GM21619 (cell line): ENCODE measurements around the gene KLHL2.

ENCODE experiments used
- ATAC-seq: cut with Tn5 transposase; IDR thresholded peaks from one replicate; pipeline ENCODE4 v1.9.1; 2021; ENCODE audit not compliant: unreplicated experiment

KLHL2 gene

GRCh38 chr4:165360985-165361670 lies 153.8 kb downstream of the KLHL2 start:
- ATAC-seq: no peak

GRCh38 chr4:165361810-165362209 lies 154.4 kb downstream of the KLHL2 start:
- no peak for ATAC-seq

- ATAC-seq: no peak
Measured at GRCh38 chr4:165364452-165365080, 157.2 kb downstream of the KLHL2 start.

GRCh38 chr4:165367040-165367439 lies 159.7 kb downstream of the KLHL2 start:
- no peak for ATAC-seq

GRCh38 chr4:165368114-165368513 lies 160.8 kb downstream of the KLHL2 start:
- ATAC-seq: no peak

GRCh38 chr4:165368567-165368966 lies 161.2 kb downstream of the KLHL2 start:
- no peak for ATAC-seq

GRCh38 chr4:165369522-165369921 lies 162.2 kb downstream of the KLHL2 start:
- no peak for ATAC-seq

- no peak for ATAC-seq
Measured at GRCh38 chr4:165370530-165370929, 163.2 kb downstream of the KLHL2 start.
